HFF-Myc (cell line): ENCODE data around the gene NDUFS5.
"Not testable (repeated sequence)": the region's sequence is repeated elsewhere in the genome, so short reads cannot be mapped to it uniquely, and the experiment has no call there.

Source experiments
- DNase-seq: peaks from one replicate; pipeline ENCODE4 v3.0.0-alpha.2; 2011; ENCODE audit warnings: low read depth; ENCODE audit errors: extremely low read depth
- H3K4me3 ChIP-seq: replicated peaks from 2 replicates; pipeline ENCODE4 v1.5.1; 2011; ENCODE audit warnings: low read depth, mild to moderate bottlenecking, control low read depth, low read length
- CTCF ChIP-seq: IDR thresholded peaks from 2 replicates; pipeline ENCODE4 v1.5.1; 2012; ENCODE audit warnings: mild to moderate bottlenecking, low read depth, low read length, control low read depth; ENCODE audit errors: missing control alignments

The NDUFS5 gene

GRCh38 chr1:39003281-39003680 lies 22.9 kb upstream of the NDUFS5 start:
- TF ChIP-seq CTCF = no peak
- DNase-seq = no peak
- no peak overlapping the region for H3K4me3 ChIP-seq

- H3K4me3 ChIP-seq = no peak overlapping the region
- DNase-seq = no peak
- no peak for TF ChIP-seq CTCF
Measured at GRCh38 chr1:39003794-39004193, 22.4 kb upstream of the NDUFS5 start.

DNA sequence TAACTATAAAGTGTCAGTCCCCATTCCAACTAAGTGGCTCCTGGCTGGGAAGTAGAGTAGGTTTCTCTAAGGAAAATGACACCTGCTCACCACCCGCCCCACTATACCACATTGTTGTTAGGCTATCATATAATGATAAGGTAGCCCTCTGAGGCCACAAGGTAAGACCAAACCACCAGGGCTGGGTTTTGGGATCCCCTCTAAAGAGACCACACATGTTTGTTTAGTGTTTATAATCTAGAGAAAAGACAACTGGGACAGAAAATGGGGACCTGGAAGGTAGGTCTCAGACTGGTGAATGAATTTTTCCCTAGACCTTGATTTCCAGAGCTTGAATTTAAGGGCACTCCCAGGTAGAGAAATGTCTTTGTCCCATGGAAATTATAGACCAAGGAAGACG lies 19.9 kb upstream of the NDUFS5 start:
- no peak for TF ChIP-seq CTCF
- no peak overlapping the region for H3K4me3 ChIP-seq
- no peak for DNase-seq

DNA sequence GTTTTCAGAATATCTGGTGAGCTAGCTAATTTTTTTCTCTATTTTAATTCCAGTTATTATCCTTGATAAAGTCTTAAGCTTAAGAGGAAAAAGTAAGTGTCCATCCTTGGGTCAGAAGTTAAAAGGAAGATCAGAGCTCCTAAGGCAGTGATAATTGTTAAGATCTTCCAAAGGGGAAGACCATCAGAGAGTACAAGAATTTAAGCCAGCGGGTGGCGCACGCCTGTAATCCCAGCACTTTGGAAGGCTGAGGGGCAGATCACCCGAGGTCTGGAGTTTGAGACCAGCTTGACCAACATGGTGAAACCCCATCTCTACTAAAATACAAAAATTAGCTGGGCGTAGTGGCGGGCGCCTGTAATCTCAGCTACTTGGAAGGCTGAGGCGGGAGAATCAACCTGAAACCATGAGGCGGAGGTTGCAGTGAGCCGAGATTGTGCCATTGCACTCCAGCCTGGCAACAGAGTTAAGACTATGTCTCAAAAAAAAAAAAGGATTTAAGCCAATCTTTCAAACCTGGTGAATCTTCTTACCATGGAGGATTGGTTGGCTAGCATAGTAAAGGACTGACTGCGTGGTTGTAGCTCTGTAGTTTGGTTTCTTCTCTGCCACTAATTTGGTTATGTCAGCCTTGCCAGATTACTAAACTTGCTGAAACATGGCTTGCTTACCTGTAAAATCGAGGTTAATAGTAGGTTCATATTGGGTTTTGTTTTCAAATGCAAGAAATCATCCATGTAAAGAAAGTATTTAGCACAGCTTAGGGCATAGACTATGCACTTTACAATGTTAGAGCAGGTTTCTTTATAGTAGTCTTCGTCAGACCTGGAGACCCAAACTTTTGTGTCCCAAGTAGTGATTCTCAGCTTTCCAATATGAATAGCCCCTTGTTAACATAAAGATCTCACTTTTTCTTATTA lies 19.2 kb upstream of the NDUFS5 start:
- DNase-seq = no peak
- TF ChIP-seq CTCF = no peak
- no peak overlapping the region for H3K4me3 ChIP-seq

DNA sequence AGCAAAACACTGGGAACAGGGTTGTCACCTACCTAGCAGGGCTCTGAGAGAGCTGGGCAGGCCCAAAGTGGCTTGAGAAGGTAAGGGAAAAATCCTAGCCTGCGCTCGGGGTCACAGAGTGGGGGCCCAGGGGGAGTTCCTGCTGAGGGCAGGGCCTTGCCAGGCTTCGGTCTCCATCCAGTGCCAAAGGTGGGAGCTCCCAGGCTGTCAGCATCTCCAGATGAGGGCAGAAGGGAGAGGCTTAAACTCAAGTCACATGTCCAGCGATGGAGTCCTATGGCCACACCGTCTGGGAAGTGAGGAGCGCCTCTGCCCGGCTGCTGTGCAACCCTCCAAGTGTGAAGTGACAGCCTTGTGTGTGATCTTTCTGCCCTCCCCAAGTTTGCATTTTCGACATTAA lies 11.2 kb upstream of the NDUFS5 start:
- not testable (repeated sequence) for DNase-seq, H3K4me3 ChIP-seq

- no peak for DNase-seq
- no peak for TF ChIP-seq CTCF
- H3K4me3 ChIP-seq = no peak overlapping the region
Measured at GRCh38 chr1:39016604-39017171, 9.5 kb upstream of the NDUFS5 start.

GRCh38 chr1:39017266-39017665 lies 8.9 kb upstream of the NDUFS5 start:
- no peak for TF ChIP-seq CTCF
- no peak for DNase-seq
- no peak overlapping the region for H3K4me3 ChIP-seq

GRCh38 chr1:39020494-39020893 lies 5.7 kb upstream of the NDUFS5 start:
- not testable (repeated sequence) for DNase-seq, H3K4me3 ChIP-seq
